ENCODE data around the gene TOB1. TPM values are rescaled to one million over a fixed set of nuclear protein-coding genes. Genes with fewer than 3 reads are reported as not detected.

TOB1 gene
- total and polyA plus RNA-seq, 2 of the 4 experiments (the other 2 are of a cell fraction), result 4.3 to 9.0 TPM

DNA sequence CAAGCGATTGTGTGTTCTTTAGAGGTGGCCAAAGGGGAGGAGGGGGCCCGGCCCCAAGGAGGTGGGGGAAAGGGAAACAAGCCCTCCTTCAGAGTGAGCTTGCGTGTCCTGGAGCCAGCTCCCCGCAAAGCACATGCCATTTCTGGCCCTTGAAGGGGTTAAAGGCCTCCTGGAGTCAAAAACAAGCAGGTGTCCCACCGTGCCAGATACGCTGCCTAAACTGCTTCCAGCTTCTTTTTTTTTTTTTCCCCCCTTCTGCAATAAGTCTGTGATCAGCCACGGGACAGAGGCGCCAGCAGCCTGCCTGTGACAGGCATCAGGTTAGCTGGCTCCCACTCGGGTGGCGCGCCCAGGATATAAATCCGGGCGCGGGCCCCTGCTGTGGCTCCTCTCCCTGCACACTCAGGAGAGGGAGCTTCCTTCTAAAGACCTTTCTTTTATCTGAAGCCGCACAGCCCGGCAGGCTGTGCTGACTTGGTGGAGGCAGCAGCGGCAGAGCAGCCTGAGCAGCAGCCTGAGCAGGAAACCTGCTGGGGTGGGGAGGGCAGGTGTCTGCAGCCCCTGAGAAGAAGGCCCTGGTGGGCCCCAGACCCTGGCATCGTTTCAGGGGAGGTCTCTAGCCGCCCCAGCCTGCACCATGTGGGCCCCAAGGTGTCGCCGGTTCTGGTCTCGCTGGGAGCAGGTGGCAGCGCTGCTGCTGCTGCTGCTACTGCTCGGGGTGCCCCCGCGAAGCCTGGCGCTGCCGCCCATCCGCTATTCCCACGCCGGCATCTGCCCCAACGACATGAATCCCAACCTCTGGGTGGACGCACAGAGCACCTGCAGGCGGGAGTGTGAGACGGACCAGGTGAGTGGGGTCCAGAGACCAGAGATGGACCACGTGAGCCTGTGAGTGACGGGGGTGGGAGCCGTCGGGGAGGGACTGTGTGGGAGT is 30.6 kb downstream of the TOB1 start, which contains the start of gene WFIKKN2:
WFIKKN2 (plus strand) TSS at position 286 of the 934 bp plus-strand sequence; CDS start at position 638, 352 bp downstream.
- no peaks in the 10 kb centered on the region for H3K79me1 ChIP-seq (ENCODE audit: low read depth in 1 of 2, low read length in 2 of 2)
- no peak within 1 kb of the TSS for H2BK20ac ChIP-seq (ENCODE audit: low read depth, low read length)
- WGBS, 2 experiments (ENCODE audit: extremely low coverage in 2 of 2, insufficient read length in 1 of 2), result 90% methylated on average over 15 of the region's 39 CpGs; no CpG with 5 or more reads in 1 of the 2 experiments
- H3K4ac ChIP-seq (ENCODE audit: low read depth, low read length), result peak within 1 kb of the TSS; percentile 30
- CTCF ChIA-PET, result no interaction called here
- POLR2A ChIA-PET (ENCODE audit: unreplicated experiment), result no interaction called here
- 0 out of 2 replicates have a peak, but pooled peaks have one; percentile 6 for ATAC-seq (ENCODE audit: low read depth)
- no peak within 1 kb of the TSS for H4K91ac ChIP-seq (ENCODE audit: insufficient read depth, low read depth, low read length)
- no peak within 1 kb of the TSS for H3K27ac ChIP-seq (ENCODE audit: insufficient read depth, low read length)
- H4K5ac ChIP-seq (ENCODE audit: low read depth, low read length), result no peak within 1 kb of the TSS
- H3K9me1 ChIP-seq (ENCODE audit: insufficient read depth, low read length), result no peaks in the 10 kb centered on the region
- peak within 1 kb of the TSS; percentile 11; the same call in 1 of the 2 replicates for H3K4me2 ChIP-seq (ENCODE audit: low read depth, low read length)
- no peaks in the 10 kb centered on the region for H3K9me3 ChIP-seq (ENCODE audit: control insufficient read depth, insufficient read depth, low read length)
- peak within 1 kb of the TSS; percentile 66 for H2AK9ac ChIP-seq (replicated peaks; ENCODE audit: low read depth, low read length, poor library complexity)
- no peak for DNase-seq
- no peak within 1 kb of the TSS for H2BK15ac ChIP-seq (ENCODE audit: low read depth, low read length)
- H2BK5ac ChIP-seq (ENCODE audit: low read depth, low read length, poor library complexity, severe bottlenecking), result no peak within 1 kb of the TSS
- H3K9ac ChIP-seq (ENCODE audit: low read depth, low read length), result no peak within 1 kb of the TSS
- intact Hi-C loops (cut with micrococcal nuclease) (no loop called here), in situ Hi-C loops (cut with MboI; ENCODE audit: low sequenced_read_pairs) (no loop called here), dilution Hi-C loops (cut with HindIII; ENCODE audit: low sequenced_read_pairs, unreplicated experiment) (no loop called here)
- H3K4me1 ChIP-seq (ENCODE audit: control insufficient read depth, insufficient read depth, low read length), result peaks cover 4% of the 10 kb centered on the region; the same call in 1 of the 2 replicates
- no TSS peak for BruUV-seq (replicated peaks)
- H2BK120ac ChIP-seq (ENCODE audit: low read depth, low read length), result peak within 1 kb of the TSS; percentile 65; the same call in 1 of the 2 replicates
- no peak within 1 kb of the TSS for H3K4me3 ChIP-seq (ENCODE audit: insufficient read depth, low read depth, low read length)
- H2AFZ ChIP-seq (replicated peaks; ENCODE audit: low read length, poor library complexity), result peak within 1 kb of the TSS; percentile 88
- H3K23ac ChIP-seq (ENCODE audit: low read depth, low read length), result no peak within 1 kb of the TSS
- H2AK5ac ChIP-seq (ENCODE audit: low read depth, low read length), result peak within 1 kb of the TSS; percentile 36; the same call in 1 of the 2 replicates
- peak within 1 kb of the TSS; percentile 55; the same call in 1 of the 2 replicates for H3K14ac ChIP-seq (replicated peaks; ENCODE audit: low read depth, low read length)
- no peak for TF ChIP-seq FOS (IDR thresholded peaks at IDR 0.05; ENCODE audit: low read depth, low read length)
- TF ChIP-seq RFX5 (IDR thresholded peaks at IDR 0.05; ENCODE audit: low read depth, low read length), result no peak
- TF ChIP-seq POLR2A (IDR thresholded peaks at IDR 0.05; ENCODE audit: low read depth, low read length), result no peak
- no peak for TF ChIP-seq SMC3 (IDR thresholded peaks at IDR 0.05; ENCODE audit: low read depth, low read length)
- TF ChIP-seq, protein P1, sequence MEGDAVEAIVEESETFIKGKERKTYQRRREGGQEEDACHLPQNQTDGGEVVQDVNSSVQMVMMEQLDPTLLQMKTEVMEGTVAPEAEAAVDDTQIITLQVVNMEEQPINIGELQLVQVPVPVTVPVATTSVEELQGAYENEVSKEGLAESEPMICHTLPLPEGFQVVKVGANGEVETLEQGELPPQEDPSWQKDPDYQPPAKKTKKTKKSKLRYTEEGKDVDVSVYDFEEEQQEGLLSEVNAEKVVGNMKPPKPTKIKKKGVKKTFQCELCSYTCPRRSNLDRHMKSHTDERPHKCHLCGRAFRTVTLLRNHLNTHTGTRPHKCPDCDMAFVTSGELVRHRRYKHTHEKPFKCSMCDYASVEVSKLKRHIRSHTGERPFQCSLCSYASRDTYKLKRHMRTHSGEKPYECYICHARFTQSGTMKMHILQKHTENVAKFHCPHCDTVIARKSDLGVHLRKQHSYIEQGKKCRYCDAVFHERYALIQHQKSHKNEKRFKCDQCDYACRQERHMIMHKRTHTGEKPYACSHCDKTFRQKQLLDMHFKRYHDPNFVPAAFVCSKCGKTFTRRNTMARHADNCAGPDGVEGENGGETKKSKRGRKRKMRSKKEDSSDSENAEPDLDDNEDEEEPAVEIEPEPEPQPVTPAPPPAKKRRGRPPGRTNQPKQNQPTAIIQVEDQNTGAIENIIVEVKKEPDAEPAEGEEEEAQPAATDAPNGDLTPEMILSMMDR (conservative IDR thresholded peaks at IDR 0.05; ENCODE audit: low read depth, low read length), result no peak
- no peak for TF ChIP-seq MAFK (IDR thresholded peaks at IDR 0.05; ENCODE audit: low read depth, low read length)
- TF ChIP-seq NFE2L2 (IDR thresholded peaks at IDR 0.05; ENCODE audit: low read depth, low read length), result no peak
- TF ChIP-seq RAD21 (IDR thresholded peaks at IDR 0.05; ENCODE audit: low read length), result no peak
- no peak for TF ChIP-seq RCOR1 (IDR thresholded peaks at IDR 0.05; ENCODE audit: insufficient replicate concordance, low read length)
- no peak for TF ChIP-seq MAZ (IDR thresholded peaks at IDR 0.05; ENCODE audit: borderline replicate concordance, low read depth, low read length)
- TF ChIP-seq, protein P2, sequence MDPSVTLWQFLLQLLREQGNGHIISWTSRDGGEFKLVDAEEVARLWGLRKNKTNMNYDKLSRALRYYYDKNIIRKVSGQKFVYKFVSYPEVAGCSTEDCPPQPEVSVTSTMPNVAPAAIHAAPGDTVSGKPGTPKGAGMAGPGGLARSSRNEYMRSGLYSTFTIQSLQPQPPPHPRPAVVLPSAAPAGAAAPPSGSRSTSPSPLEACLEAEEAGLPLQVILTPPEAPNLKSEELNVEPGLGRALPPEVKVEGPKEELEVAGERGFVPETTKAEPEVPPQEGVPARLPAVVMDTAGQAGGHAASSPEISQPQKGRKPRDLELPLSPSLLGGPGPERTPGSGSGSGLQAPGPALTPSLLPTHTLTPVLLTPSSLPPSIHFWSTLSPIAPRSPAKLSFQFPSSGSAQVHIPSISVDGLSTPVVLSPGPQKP (IDR thresholded peaks at IDR 0.05; ENCODE audit: borderline replicate concordance, low read depth, low read length), result no peak
- no peak for TF ChIP-seq CHD1 (IDR thresholded peaks at IDR 0.05; ENCODE audit: low read depth, low read length)
- no peak for TF ChIP-seq CEBPB (IDR thresholded peaks at IDR 0.05; ENCODE audit: low read depth, low read length)
- TF ChIP-seq BHLHE40 (IDR thresholded peaks at IDR 0.05; ENCODE audit: low read depth, low read length), result no peak
- no peak for TF ChIP-seq MXI1 (IDR thresholded peaks at IDR 0.05; ENCODE audit: borderline replicate concordance, low read depth, low read length)
- no peaks in the 10 kb centered on the region for H4K20me1 ChIP-seq (ENCODE audit: insufficient read depth, low read length)
- peak within 1 kb of the TSS in 1 of 2 experiments; percentile 42; a peak in 1 of 4 replicates for H4K8ac ChIP-seq (ENCODE audit: low read depth in 2 of 2, low read length in 2 of 2)
- no peaks in the 10 kb centered on the region for H3K36me3 ChIP-seq (ENCODE audit: control insufficient read depth, insufficient read depth, low read length)
- peaks cover 7% of the 10 kb centered on the region; the same call in 1 of the 2 replicates for H3K27me3 ChIP-seq (ENCODE audit: control insufficient read depth, insufficient read depth, low read length)
- H3K18ac ChIP-seq (ENCODE audit: low read depth, low read length), result no peak within 1 kb of the TSS
- H3K56ac ChIP-seq (ENCODE audit: extremely low read depth, insufficient read depth, low read length), result no peak within 1 kb of the TSS
